Measurements from ENCODE around the gene KCNE2. TPM values are rescaled to one million over a fixed set of nuclear protein-coding genes. Genes with fewer than 3 reads are reported as not detected.

The KCNE2 gene
- total RNA-seq, 4 donors from 2014 or later: not detected

DNA sequence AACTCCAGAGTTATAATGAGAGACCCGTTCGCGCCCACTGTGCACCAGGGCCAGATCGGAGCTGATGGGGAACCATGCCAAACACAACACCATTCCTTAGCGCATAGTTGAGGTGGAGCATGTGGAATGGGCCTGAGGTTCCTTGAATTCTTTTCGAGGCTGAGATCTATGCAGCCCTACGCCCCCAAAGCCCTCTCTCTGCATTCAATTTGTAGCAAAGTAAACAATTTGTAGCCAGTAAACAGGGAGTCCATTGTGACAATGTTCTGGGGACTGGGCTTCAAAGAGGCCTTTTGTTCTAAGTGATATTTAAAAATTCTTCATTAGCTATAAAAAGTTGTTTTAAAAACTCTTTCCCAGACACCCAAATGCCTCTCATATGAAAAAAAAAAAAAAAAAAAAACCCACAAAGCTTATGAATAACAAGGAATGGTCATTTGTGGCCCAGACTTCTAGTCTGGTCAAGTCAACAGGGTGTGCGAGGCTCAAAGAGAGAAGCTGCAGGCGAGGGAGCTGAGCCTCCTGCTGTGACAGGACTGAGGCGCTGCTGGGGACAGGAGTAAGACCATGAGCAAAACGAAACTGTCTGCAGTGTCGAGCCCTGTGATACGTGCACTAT is 30.6 kb upstream of the KCNE2 start:
- intact Hi-C loops (cut with DNase I; ENCODE audit: low total_unique reads): no loop called here
- WGBS, 2 donors: 82 to 83% methylated on average over 13 of the region's 13 CpGs
- H3K4me3 ChIP-seq (ENCODE audit: low read depth, poor library complexity, severe bottlenecking): no peak overlapping the region
- no peak for DNase-seq (ENCODE audit: low spot score in 2 of 2)
- TF ChIP-seq CTCF (IDR thresholded peaks at IDR 0.05) (no peak), POLR2A (IDR thresholded peaks at IDR 0.05) (no peak)

GRCh38 chr21:34335316-34335715 is 28.5 kb upstream of the KCNE2 start:
- peak; percentile 59 to 86 for DNase-seq (ENCODE audit: low spot score in 2 of 2)
- TF ChIP-seq POLR2A (IDR thresholded peaks at IDR 0.05): no peak
- TF ChIP-seq CTCF (IDR thresholded peaks at IDR 0.05): no peak
- intact Hi-C loops (cut with DNase I; ENCODE audit: low total_unique reads): no loop called here
- H3K4me3 ChIP-seq (ENCODE audit: low read depth, poor library complexity, severe bottlenecking): no peak overlapping the region
- WGBS, 2 donors: 68 to 75% methylated on average over 6 of the region's 6 CpGs

GRCh38 chr21:34336245-34336644 is 27.6 kb upstream of the KCNE2 start:
- WGBS, 2 donors: 51 to 82% methylated on average over 5 of the region's 5 CpGs
- intact Hi-C loops (cut with DNase I; ENCODE audit: low total_unique reads): no loop called here
- TF ChIP-seq CTCF (IDR thresholded peaks at IDR 0.05) (no peak), POLR2A (IDR thresholded peaks at IDR 0.05) (no peak)
- H3K4me3 ChIP-seq (ENCODE audit: low read depth, poor library complexity, severe bottlenecking): no peak overlapping the region
- DNase-seq (ENCODE audit: low spot score in 2 of 2): no peak

DNA sequence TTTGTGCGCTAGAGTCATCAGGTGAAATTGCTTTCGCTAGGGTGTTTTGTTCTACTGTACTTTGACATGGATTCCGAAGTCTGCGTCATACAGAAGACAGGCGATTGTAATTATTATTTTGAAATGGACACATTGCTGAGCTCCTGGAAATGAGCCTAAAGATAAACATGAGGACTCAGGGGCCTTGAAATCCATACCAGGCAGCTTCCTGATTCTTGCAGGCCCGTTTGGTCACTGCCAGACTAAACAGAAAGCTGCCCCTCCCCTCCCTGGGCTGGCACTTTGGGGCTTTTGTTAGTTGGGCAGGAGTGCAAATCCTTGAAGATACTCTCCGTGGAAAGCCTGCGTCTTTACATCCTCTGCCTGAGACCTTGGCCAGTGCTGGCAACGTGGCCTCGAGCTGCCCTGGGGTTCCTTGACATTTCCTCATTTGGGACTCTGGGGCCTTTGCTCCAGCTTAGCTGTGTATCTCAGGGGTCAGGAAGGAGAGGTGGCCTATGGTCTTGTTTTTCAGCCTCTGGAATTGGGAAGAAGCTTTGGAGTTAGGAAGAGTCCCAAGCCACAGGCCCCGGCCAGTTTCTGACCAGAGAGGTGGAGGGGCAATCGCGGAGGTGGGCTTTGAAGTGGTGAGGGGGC is 26.9 kb upstream of the KCNE2 start:
- intact Hi-C loops (cut with DNase I; ENCODE audit: low total_unique reads): no loop called here
- H3K4me3 ChIP-seq (ENCODE audit: low read depth, poor library complexity, severe bottlenecking): no peak overlapping the region
- WGBS, 2 donors: 76 to 85% methylated on average over 13 of the region's 13 CpGs
- DNase-seq (ENCODE audit: low spot score in 2 of 2): peak in 1 of 2 donors; percentile 74
- TF ChIP-seq CTCF (IDR thresholded peaks at IDR 0.05): no peak
- TF ChIP-seq POLR2A (IDR thresholded peaks at IDR 0.05): no peak

DNA sequence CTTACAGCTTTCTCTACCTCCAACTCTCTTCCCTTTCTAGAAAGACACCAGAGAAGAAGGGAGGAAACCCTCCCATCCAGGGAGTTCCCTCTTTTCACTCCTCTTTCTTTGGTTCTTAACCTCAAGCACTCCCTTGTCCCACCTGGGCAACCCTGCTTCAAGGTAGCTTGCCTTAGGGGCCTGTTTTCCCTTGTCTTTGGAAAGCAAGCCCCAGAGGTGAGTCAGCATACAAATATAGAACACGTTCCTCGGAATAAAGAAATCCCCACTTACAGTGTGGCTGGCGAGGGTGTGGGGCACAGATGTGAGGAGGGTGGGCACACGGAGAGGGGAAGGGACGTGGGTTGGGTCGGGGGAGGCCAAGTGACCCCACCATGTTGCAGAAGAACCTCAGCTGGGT is 26.1 kb upstream of the KCNE2 start:
- intact Hi-C loops (cut with DNase I; ENCODE audit: low total_unique reads): no loop called here
- H3K4me3 ChIP-seq (ENCODE audit: low read depth, poor library complexity, severe bottlenecking): no peak overlapping the region
- 52 to 60% methylated on average over 6 of the region's 6 CpGs for WGBS, 2 donors
- DNase-seq (ENCODE audit: low spot score in 2 of 2): peak in 1 of 2 donors; percentile 61
- TF ChIP-seq POLR2A (IDR thresholded peaks at IDR 0.05) (no peak), CTCF (IDR thresholded peaks at IDR 0.05) (no peak)

Measured in lower leg skin (tissue), 4 donors.